ENCODE measurements around the gene CARD11.

- no peak for TF ChIP-seq CTCF (conservative IDR thresholded peaks at IDR 0.05; ENCODE audit: low read length)
- TF ChIP-seq EZH2phosphoT487 (IDR thresholded peaks at IDR 0.05; ENCODE audit: borderline replicate concordance), result no peak
Observed at GRCh38 chr7:2996141-2996540, 47.5 kb downstream of the CARD11 start.
